WI38 (cell line): Measurements from ENCODE around the gene CFAP107.
A peak's percentile ranks its signal among the peaks of the same experiment; 100 is the strongest.

Experiments used
- H3K4me3 ChIP-seq: 2 replicates; pipeline ENCODE4 v1.5.1; 2011; ENCODE audit warnings: low read depth, mild to moderate bottlenecking, control low read depth, low read length
- CTCF ChIP-seq: IDR thresholded peaks from 2 replicates; pipeline ENCODE4 v1.5.1; 2012; ENCODE audit warnings: low read depth, mild to moderate bottlenecking, control low read depth, low read length

The CFAP107 gene

GRCh38 chr1:12760256-12760795, 14.3 kb downstream of the CFAP107 start:
- H3K4me3 ChIP-seq: no peak overlapping the region
- 0 out of 2 replicates have a peak, but pooled peaks have one; percentile 11 for TF ChIP-seq CTCF

GRCh38 chr1:12761781-12762180, 15.8 kb downstream of the CFAP107 start:
- no peak for TF ChIP-seq CTCF
- H3K4me3 ChIP-seq: no peak overlapping the region

- TF ChIP-seq CTCF: no peak
- H3K4me3 ChIP-seq: no peak overlapping the region
Observed at GRCh38 chr1:12762766-12763165, 16.8 kb downstream of the CFAP107 start.

- no peak overlapping the region for H3K4me3 ChIP-seq
- no peak for TF ChIP-seq CTCF
Observed at GRCh38 chr1:12763479-12763878, 17.5 kb downstream of the CFAP107 start.

- TF ChIP-seq CTCF: no peak
- no peak overlapping the region for H3K4me3 ChIP-seq
Observed at GRCh38 chr1:12764016-12764415, 18.0 kb downstream of the CFAP107 start.

GRCh38 chr1:12769031-12769430, 23.0 kb downstream of the CFAP107 start:
- no peak overlapping the region for H3K4me3 ChIP-seq
- TF ChIP-seq CTCF: no peak

- no peak for TF ChIP-seq CTCF
- no peak overlapping the region for H3K4me3 ChIP-seq
Observed at GRCh38 chr1:12769976-12770505, 24.0 kb downstream of the CFAP107 start.
